Anterior cingulate cortex (tissue), 58 donors: ENCODE measurements around the gene CHMP1B.
A peak's percentile ranks its signal among the peaks of the same experiment; 100 is the strongest.

Source experiments
- DNase-seq, 58 donors: peaks; one replicate each; lab custom pipeline; 2025; lab: John Stamatoyannopoulos, UW

The CHMP1B gene

DNA sequence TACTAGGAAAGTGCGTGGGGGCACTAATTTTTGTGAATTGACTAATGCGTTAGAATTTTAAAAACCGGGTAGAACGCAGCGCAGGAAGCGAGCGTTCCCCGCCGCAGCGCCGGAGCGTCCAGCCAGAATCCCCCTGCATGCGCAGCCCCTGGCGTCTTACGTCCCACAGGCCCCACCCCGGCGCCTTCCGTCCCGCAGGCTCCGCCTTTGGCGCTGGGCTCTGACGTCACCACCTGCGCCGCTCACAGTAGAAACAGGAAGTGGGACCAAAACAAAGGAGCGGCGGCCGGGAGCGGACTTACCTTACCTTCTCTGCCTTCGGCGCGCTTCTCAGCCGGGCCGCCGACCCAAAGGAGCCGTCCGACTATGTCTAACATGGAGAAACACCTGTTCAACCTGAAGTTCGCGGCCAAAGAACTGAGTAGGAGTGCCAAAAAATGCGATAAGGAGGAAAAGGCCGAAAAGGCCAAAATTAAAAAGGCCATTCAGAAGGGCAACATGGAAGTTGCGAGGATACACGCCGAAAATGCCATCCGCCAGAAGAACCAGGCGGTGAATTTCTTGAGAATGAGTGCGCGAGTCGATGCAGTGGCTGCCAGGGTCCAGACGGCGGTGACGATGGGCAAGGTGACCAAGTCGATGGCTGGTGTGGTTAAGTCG lies at the start of gene CHMP1B:
CHMP1B (plus strand) TSS at position 268 of the 660 bp plus-strand sequence; CDS start at position 367, 99 bp downstream.
- peak; percentile 69 to 99 (median 94) for DNase-seq

GRCh38 chr18:11801573-11801972 lies 49.6 kb upstream of the CHMP1B start:
- DNase-seq, result no peak

- no peak for DNase-seq
These were observed 49.1 kb upstream of the CHMP1B start for GRCh38 chr18:11802158-11802557.

DNA sequence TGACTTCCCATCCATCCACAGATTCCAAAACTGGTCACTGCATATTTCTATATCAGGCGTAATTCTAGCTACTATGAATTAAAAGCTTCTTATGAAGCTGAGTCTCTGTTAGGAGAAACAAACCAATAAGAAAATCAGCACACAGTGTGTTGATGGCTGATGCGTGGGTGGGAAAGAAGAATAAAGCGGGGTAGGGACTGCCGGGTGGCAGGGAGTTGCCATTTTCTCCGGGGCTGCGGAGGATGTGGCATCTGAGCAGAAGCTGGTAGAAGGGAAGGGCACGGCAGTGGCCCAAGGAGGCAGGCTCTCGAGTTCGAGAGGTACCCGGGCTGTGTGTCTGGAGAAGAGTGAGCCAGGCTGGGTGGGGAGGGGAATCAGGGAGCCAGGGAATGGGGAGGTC lies 48.6 kb upstream of the CHMP1B start:
- DNase-seq, result no peak

DNA sequence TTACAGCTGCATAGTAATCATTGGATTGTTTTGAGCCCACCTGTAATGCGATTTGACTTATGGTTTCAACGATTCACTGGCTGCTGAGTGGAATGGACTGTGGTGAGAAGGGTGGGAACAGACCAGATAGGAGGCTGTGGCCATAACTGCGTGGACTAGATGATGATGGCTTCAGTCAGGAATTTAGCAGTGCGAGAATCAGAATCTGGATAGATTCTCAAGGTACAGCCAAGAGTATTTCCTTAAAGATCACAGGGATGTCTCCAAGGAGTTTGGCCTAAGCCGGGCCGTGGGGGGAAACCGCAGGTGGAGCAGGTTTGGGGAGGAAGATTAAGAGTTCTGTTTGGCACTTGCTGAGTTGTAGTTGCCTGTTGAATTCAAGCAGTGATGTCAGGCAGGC lies 44.0 kb upstream of the CHMP1B start:
- DNase-seq, result no peak

DNA sequence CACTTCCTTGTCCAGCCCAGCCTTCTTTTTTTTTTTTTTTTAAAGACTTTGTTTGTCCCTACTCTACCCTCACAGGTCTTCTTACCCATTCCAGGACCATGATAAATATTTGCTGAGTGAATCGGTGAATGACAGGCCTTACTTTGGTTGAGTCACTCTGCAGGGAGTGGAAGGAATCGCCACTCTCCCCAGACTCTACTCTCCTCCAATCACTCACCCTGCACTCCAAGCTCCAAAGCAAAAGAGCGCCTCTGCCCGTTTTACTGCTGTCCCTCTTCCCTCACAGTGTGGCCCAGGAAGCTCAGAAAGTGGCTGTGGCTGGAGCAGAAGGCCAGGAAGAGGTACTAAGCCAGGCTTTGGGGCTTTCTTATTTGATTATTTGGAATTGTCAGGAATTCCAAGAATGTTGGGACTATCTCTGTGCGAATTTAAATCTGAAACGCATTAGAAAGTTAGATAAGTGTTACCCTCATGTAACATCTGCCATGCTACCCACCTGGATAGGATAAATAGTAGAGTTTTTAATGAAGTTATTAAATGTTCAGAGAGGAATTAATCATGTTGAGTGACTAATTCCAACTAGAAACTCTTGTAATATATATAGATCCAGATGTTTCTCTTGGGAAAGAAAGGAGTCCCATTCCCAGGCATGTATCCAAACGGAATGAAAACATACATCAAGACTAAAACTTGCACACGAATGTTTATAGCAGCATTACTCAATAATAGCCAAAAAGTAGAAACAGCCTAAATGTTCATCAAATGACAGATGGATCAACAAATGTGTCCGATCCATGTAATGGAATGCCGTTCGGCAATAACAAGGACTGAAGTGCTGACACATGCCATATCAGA lies 43.0 kb upstream of the CHMP1B start:
- no peak for DNase-seq

GRCh38 chr18:11809895-11810294 lies 41.3 kb upstream of the CHMP1B start:
- DNase-seq, result no peak

- no peak for DNase-seq
These were observed 40.8 kb upstream of the CHMP1B start for GRCh38 chr18:11810379-11810778.

DNA sequence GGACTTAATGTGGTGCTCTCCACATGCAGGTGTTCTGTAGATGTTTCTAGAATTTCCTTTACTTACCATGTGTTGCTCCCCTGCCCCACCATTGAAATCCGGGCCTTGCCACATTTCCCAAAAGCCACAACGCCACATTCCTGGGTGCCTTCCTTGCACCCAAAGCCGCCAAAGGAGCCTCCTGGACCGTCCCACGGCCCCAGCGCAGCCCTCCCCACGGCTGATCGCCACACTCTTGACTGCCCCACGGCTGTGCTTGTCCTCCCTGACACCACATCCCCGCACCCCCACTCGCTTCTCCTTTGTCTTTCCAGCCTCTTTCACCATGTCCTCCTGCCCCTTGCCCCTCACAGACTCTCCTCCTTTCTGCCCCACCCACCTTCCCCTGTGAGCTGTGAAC lies 40.2 kb upstream of the CHMP1B start:
- DNase-seq, result no peak

DNA sequence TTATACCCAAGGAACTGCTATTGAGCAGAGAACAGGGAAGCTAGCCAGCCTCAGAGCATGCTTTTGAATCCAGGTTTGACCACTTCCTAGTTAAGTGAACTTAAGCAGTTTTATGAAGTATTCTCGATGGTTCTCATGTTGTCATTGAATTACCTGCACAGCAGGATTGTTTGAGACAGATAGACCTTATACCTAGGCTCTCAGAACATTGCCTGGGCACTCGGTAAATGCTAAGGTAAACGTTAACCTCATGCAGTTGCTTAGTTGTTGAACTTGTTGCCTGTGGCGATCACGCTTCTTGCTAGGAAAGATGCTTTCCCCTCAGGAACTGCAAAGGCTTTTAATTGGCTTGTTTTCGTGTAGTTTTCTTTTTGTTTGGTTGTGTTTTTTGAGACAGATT lies 34.0 kb upstream of the CHMP1B start:
- no peak for DNase-seq

DNA sequence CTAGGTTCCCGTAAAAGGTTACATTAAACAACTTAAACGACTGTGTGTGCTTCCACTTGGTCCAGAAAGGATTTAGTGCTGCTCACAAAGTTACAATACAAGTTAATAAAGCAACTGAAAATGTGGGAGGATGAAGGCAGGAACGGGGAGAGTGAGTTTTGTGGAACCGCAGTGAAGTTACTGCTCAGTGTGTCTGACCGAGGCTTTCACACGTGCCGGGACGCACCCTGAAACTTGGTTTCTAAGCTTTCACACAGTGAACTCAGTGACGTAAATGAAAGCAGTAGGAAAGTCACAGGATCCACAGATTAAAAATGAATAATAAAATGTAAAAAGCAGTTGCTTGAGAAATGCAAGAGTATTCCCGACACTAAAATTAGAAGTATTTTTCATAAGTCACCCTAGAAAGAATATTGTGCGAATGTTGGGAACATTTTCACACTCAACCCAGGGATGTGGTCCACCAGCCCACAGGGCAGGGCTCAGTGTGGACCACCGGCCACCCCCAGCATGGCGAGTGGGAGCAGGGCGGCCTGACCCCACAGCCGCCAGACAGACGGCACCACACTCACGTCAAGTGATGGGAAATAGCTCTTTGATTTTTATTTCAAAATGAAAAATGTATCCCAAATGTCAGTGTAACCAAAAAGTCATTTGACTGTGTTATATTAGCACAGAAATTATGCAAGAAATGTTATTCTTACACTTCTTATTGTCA lies 32.6 kb upstream of the CHMP1B start:
- DNase-seq, result no peak

- no peak for DNase-seq
These were observed 31.3 kb upstream of the CHMP1B start for GRCh38 chr18:11819938-11820337.

DNA sequence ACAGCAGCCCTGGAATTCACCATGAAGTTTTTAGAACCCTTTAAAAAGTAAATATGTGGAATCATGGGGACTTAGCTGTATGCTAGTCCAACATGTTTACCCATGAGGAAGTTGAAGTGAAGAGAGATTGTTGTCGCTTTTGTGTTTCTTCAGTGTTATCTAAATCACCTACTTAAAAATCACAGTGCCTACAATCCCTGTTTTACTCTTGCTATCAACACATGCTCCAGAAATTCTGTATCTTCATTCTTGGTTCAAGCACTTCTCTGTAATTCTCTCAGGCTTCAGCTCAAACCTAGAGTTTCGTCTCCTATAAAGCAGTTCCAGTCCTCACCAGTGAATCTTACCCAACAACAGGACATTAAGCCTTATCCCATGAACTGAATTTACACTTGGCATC lies 30.5 kb upstream of the CHMP1B start:
- DNase-seq, result no peak

- DNase-seq, result no peak
These were observed 30.0 kb upstream of the CHMP1B start for GRCh38 chr18:11821208-11821607.

- no peak for DNase-seq
These were observed 29.5 kb upstream of the CHMP1B start for GRCh38 chr18:11821643-11822237.

DNA sequence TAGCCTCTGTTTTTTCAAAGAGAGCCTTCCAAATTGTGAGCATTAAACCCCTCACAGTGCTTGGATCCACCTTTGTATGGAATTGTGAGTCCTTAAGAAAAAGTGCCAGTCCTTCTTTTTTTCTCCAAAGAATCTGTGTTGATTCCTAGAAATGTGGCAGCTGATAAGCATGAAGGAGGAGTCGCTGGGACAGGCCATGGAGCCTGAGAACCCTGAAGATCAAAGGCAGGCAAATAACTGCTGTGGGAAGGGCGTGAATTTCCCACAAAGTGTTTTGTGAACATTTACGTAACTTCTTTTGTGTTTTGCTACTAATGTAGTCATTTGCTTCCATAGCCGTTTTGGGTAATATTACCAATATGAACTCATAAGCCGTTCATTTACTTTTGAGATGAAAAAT lies 27.7 kb upstream of the CHMP1B start:
- DNase-seq, result no peak

DNA sequence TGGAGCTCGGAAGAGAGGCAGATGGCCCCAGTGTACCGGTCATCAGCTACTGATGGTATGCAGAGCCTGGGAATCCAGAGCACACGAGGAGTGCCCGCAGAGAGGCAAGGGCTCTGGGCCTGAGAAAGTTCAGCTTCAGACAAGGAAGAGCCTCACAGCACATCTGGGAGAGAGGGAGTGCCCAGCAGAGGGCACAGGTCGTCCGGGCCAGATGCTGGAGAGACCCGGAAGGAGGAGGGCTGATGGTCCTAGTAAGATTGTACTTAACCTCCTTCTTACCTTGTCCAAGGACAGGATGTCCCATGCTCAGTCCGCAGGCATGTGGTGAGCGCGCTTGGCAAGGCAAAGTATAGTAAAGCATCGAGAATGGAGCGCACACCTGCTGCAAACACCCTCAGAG lies 24.4 kb upstream of the CHMP1B start:
- DNase-seq, result no peak

- DNase-seq, result no peak
These were observed 22.3 kb upstream of the CHMP1B start for GRCh38 chr18:11828786-11829432.

GRCh38 chr18:11830585-11830984 lies 20.6 kb upstream of the CHMP1B start:
- no peak for DNase-seq

GRCh38 chr18:11831921-11832320 lies 19.3 kb upstream of the CHMP1B start:
- DNase-seq, result no peak
